ENCODE results near the gene RANGAP1. TPM values are rescaled to one million over a fixed set of nuclear protein-coding genes. Genes with fewer than 3 reads are reported as not detected.

The RANGAP1 gene
- total RNA-seq, 1 donor from 2014 or later: 78.0 TPM

GRCh38 chr22:41257696-41258095, 28.3 kb downstream of the RANGAP1 start:
- no peak for DNase-seq (ENCODE audit: low spot score, unreplicated experiment)
- H3K4me3 Mint-ChIP-seq (ENCODE audit: low read depth): no peak overlapping the region
- no peaks in the 10 kb centered on the region for H3K27me3 Mint-ChIP-seq
- no peak overlapping the region for H3K27ac Mint-ChIP-seq
- peaks cover 3% of the 10 kb centered on the region for H3K36me3 Mint-ChIP-seq (ENCODE audit: insufficient read depth)
- H3K4me1 Mint-ChIP-seq (ENCODE audit: low read depth): no peaks in the 10 kb centered on the region
- no peaks in the 10 kb centered on the region for H3K9me3 Mint-ChIP-seq (ENCODE audit: low read depth)
- no peak for TF ChIP-seq CTCF (IDR thresholded peaks at IDR 0.05; ENCODE audit: unreplicated experiment)

- peak overlapping the region; percentile 27 for H3K27ac Mint-ChIP-seq
These were observed 29.4 kb downstream of the RANGAP1 start for GRCh38 chr22:41256254-41257253.

GRCh38 chr22:41254230-41254629, 31.8 kb downstream of the RANGAP1 start:
- Mint-ChIP-seq H3K4me1 (ENCODE audit: low read depth) (no peaks in the 10 kb centered on the region), H3K27ac (no peak overlapping the region), H3K4me3 (ENCODE audit: low read depth) (no peak overlapping the region), H3K36me3 (ENCODE audit: insufficient read depth) (peaks cover 4% of the 10 kb centered on the region), H3K27me3 (no peaks in the 10 kb centered on the region), H3K9me3 (ENCODE audit: low read depth) (no peaks in the 10 kb centered on the region)
- no peak for DNase-seq (ENCODE audit: low spot score, unreplicated experiment)
- TF ChIP-seq CTCF (IDR thresholded peaks at IDR 0.05; ENCODE audit: unreplicated experiment): no peak

More at GRCh38 chr22:41256254-41257253, 29.4 kb downstream of the RANGAP1 start:
- no peaks in the 10 kb centered on the region for H3K9me3 Mint-ChIP-seq (ENCODE audit: low read depth)
- no peak overlapping the region for H3K4me3 Mint-ChIP-seq (ENCODE audit: low read depth)
- H3K27me3 Mint-ChIP-seq: no peaks in the 10 kb centered on the region
- DNase-seq (ENCODE audit: low spot score, unreplicated experiment): no peak
- peaks cover 4% of the 10 kb centered on the region for H3K36me3 Mint-ChIP-seq (ENCODE audit: insufficient read depth)
- H3K4me1 Mint-ChIP-seq (ENCODE audit: low read depth): no peaks in the 10 kb centered on the region
- no peak for TF ChIP-seq CTCF (IDR thresholded peaks at IDR 0.05; ENCODE audit: unreplicated experiment)

- Mint-ChIP-seq H3K27me3 (no peaks in the 10 kb centered on the region), H3K4me3 (ENCODE audit: low read depth) (no peak overlapping the region), H3K9me3 (ENCODE audit: low read depth) (no peaks in the 10 kb centered on the region), H3K36me3 (ENCODE audit: insufficient read depth) (peaks cover 9% of the 10 kb centered on the region), H3K4me1 (ENCODE audit: low read depth) (no peaks in the 10 kb centered on the region), H3K27ac (no peak overlapping the region)
- TF ChIP-seq CTCF (IDR thresholded peaks at IDR 0.05; ENCODE audit: unreplicated experiment): no peak
- DNase-seq (ENCODE audit: low spot score, unreplicated experiment): no peak
These were observed 33.6 kb downstream of the RANGAP1 start for GRCh38 chr22:41252365-41252764.

- peaks cover 9% of the 10 kb centered on the region for H3K36me3 Mint-ChIP-seq (ENCODE audit: insufficient read depth)
- H3K9me3 Mint-ChIP-seq (ENCODE audit: low read depth): no peaks in the 10 kb centered on the region
- no peak overlapping the region for H3K4me3 Mint-ChIP-seq (ENCODE audit: low read depth)
- no peak for DNase-seq (ENCODE audit: low spot score, unreplicated experiment)
- no peak overlapping the region for H3K27ac Mint-ChIP-seq
- no peaks in the 10 kb centered on the region for H3K27me3 Mint-ChIP-seq
- no peak for TF ChIP-seq CTCF (IDR thresholded peaks at IDR 0.05; ENCODE audit: unreplicated experiment)
- no peaks in the 10 kb centered on the region for H3K4me1 Mint-ChIP-seq (ENCODE audit: low read depth)
These were observed 35.9 kb downstream of the RANGAP1 start for GRCh38 chr22:41250127-41250526.
